VCaP (cell line): ENCODE measurements around the gene DNAH3.
"Not testable (repeated sequence)": the region's sequence is repeated elsewhere in the genome, so short reads cannot be mapped to it uniquely, and the experiment has no call there.

Source experiments
- H3K27ac ChIP-seq: fragments of 450-650 bp; 2 replicates; pipeline ENCODE4 v1.5.1; 2017
- TF ChIP-seq, protein P1 (sequence below): fragments of 450-650 bp; conservative IDR thresholded peaks from 2 replicates; pipeline ENCODE4 v1.5.1; 2017; ENCODE audit warnings: mild to moderate bottlenecking, moderate library complexity

DNAH3 gene

GRCh38 chr16:21009815-21010214 lies 140.8 kb downstream of the DNAH3 start:
- H3K27ac ChIP-seq: no peak overlapping the region
- TF ChIP-seq, protein P1, sequence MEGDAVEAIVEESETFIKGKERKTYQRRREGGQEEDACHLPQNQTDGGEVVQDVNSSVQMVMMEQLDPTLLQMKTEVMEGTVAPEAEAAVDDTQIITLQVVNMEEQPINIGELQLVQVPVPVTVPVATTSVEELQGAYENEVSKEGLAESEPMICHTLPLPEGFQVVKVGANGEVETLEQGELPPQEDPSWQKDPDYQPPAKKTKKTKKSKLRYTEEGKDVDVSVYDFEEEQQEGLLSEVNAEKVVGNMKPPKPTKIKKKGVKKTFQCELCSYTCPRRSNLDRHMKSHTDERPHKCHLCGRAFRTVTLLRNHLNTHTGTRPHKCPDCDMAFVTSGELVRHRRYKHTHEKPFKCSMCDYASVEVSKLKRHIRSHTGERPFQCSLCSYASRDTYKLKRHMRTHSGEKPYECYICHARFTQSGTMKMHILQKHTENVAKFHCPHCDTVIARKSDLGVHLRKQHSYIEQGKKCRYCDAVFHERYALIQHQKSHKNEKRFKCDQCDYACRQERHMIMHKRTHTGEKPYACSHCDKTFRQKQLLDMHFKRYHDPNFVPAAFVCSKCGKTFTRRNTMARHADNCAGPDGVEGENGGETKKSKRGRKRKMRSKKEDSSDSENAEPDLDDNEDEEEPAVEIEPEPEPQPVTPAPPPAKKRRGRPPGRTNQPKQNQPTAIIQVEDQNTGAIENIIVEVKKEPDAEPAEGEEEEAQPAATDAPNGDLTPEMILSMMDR: no peak

- TF ChIP-seq, protein P1: no peak
- H3K27ac ChIP-seq: no peak overlapping the region
These were observed 145.6 kb downstream of the DNAH3 start for GRCh38 chr16:21005008-21005407.

- TF ChIP-seq, protein P1: no peak
- no peak overlapping the region for H3K27ac ChIP-seq
These were observed 149.4 kb downstream of the DNAH3 start for GRCh38 chr16:21001262-21001661.

DNA sequence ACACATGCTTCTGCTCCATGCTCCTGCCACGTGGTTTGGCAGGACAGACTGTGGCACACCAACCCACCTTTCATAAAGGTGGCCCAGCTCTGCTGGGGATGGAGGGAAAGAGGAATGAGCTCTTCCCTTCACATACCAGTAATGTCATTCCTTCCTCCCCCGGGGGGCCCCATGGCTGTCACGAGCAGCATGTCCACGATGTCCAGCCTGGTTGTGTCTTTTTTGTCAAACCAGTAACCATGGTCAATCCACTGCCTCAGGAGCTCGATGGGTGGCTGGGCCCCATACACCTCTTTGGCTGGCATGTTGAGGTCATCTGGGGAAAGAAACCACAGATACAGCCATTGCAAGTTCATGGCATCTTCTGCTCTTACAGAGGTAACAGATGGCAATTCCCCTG lies 153.5 kb downstream of the DNAH3 start:
- TF ChIP-seq, protein P1: no peak

GRCh38 chr16:20995711-20996110 lies 154.9 kb downstream of the DNAH3 start:
- TF ChIP-seq, protein P1: no peak
- no peak overlapping the region for H3K27ac ChIP-seq

More for the DNA sequence above, 153.5 kb downstream of the DNAH3 start:
- H3K27ac ChIP-seq: no peak overlapping the region

- H3K27ac ChIP-seq: not testable (repeated sequence)
These were observed 161.1 kb downstream of the DNAH3 start for GRCh38 chr16:20989496-20990070.

- no peak overlapping the region for H3K27ac ChIP-seq
- TF ChIP-seq, protein P1: no peak
These were observed 163.6 kb downstream of the DNAH3 start for GRCh38 chr16:20987049-20987448.

DNA sequence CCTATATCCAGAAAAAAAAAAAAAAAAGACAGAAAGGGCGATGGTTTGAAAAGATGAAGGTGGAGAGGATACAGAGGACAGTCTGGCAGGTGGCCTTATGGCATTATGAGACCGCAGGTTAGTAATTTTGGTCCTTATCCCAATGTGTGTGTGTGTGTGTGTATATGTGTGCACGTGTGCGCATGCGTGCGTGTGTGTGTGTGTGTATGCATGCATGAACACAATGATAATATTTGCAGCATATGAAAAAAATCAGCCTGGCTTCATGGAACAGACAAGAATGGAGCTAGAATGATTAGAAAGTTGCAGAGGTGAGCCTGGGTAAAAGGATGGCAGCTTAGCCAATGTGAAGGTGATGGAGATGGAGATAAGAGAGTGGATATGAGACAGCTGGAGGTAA lies 166.6 kb downstream of the DNAH3 start:
- H3K27ac ChIP-seq: no peak overlapping the region
- TF ChIP-seq, protein P1: no peak
